Measurements from ENCODE around the gene TMEM81. TPM values are rescaled to one million over a fixed set of nuclear protein-coding genes. Genes with fewer than 3 reads are reported as not detected.

TMEM81 gene
- total RNA-seq, 1 experiment from 2014 or later: 4.3 TPM

DNA sequence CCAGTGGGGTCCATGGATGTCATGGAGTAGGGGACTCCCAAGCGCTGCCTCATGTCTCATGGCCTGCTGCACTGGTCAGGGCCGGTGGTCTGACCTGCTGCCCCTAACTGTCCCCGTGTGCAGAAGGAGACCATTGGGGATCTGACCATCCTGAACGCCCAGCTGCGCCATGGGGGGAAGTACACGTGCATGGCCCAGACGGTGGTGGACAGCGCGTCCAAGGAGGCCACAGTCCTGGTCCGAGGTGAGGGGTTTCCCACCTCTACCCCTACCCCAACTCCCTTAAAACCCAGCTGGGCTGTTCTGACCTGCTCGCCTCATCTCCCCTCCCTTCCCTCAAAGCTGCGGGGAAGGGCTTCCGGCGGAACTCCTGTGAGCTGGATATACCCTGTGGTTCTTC is 18.6 kb downstream of the TMEM81 start:
- H3K4me3 ChIP-seq (ENCODE audit: low read depth, low read length): no peak overlapping the region
- H3K36me3 ChIP-seq (ENCODE audit: control insufficient read depth, insufficient read depth, low read length): no peaks in the 10 kb centered on the region
- Mint-ChIP-seq H3K36me3 (ENCODE audit: insufficient read depth, unreplicated experiment) (no peaks in the 10 kb centered on the region), H3K4me3 (ENCODE audit: unreplicated experiment) (no peak overlapping the region), H3K27me3 (ENCODE audit: insufficient read depth, unreplicated experiment) (peaks cover 2% of the 10 kb centered on the region), H3K27ac (ENCODE audit: unreplicated experiment) (no peak overlapping the region), H3K9me3 (ENCODE audit: unreplicated experiment) (no peaks in the 10 kb centered on the region), H3K4me1 (ENCODE audit: low read depth, unreplicated experiment) (no peaks in the 10 kb centered on the region)
- BruUV-seq (replicated peaks): no TSS peak
- intact Hi-C loops (cut with micrococcal nuclease; ENCODE audit: unreplicated experiment): no loop called here
- CTCF ChIA-PET: interaction anchor here (0.9 to 1.0 kb wide), 2 partner anchors 66 to 190 kb away, joined by 4 to 5 read pairs; no protein-coding TSS in a partner anchor
- DNase-seq: no peak
- POLR2A ChIA-PET: no interaction called here
- no peaks in the 10 kb centered on the region for H3K9me3 ChIP-seq
- H3K4me1 ChIP-seq: no peaks in the 10 kb centered on the region
- no peaks in the 10 kb centered on the region for H3K27me3 ChIP-seq (replicated peaks; ENCODE audit: control insufficient read depth, insufficient read depth, low read length)
- TF ChIP-seq CTCF (IDR thresholded peaks at IDR 0.05; ENCODE audit: insufficient read depth in 1 of 2, low read depth in 1 of 2, low read length in 1 of 2, severe bottlenecking in 1 of 2, unreplicated experiment in 1 of 2): no peak

GRCh38 chr1:205064741-205065316 is 19.4 kb downstream of the TMEM81 start:
- no peak for TF ChIP-seq CTCF (IDR thresholded peaks at IDR 0.05; ENCODE audit: insufficient read depth in 1 of 2, low read depth in 1 of 2, low read length in 1 of 2, severe bottlenecking in 1 of 2, unreplicated experiment in 1 of 2)
- no peaks in the 10 kb centered on the region for H3K36me3 Mint-ChIP-seq (ENCODE audit: insufficient read depth, unreplicated experiment)
- no peaks in the 10 kb centered on the region for H3K36me3 ChIP-seq (ENCODE audit: control insufficient read depth, insufficient read depth, low read length)
- H3K27ac Mint-ChIP-seq (ENCODE audit: unreplicated experiment): no peak overlapping the region
- H3K27me3 Mint-ChIP-seq (ENCODE audit: insufficient read depth, unreplicated experiment): peaks cover 2% of the 10 kb centered on the region
- no TSS peak for BruUV-seq (replicated peaks)
- H3K4me3 ChIP-seq (ENCODE audit: low read depth, low read length): no peak overlapping the region
- no peak overlapping the region for H3K4me3 Mint-ChIP-seq (ENCODE audit: unreplicated experiment)
- intact Hi-C loops (cut with micrococcal nuclease; ENCODE audit: unreplicated experiment): no loop called here
- H3K27me3 ChIP-seq (replicated peaks; ENCODE audit: control insufficient read depth, insufficient read depth, low read length): no peaks in the 10 kb centered on the region
- ChIA-PET CTCF (no interaction called here), POLR2A (no interaction called here)
- DNase-seq: no peak
- peaks cover 5% of the 10 kb centered on the region; the same call in 1 of the 2 replicates for H3K4me1 ChIP-seq
- no peaks in the 10 kb centered on the region for H3K9me3 ChIP-seq
- no peaks in the 10 kb centered on the region for H3K9me3 Mint-ChIP-seq (ENCODE audit: unreplicated experiment)
- H3K4me1 Mint-ChIP-seq (ENCODE audit: low read depth, unreplicated experiment): no peaks in the 10 kb centered on the region

GRCh38 chr1:205064301-205064700 is 20.0 kb downstream of the TMEM81 start:
- Mint-ChIP-seq H3K36me3 (ENCODE audit: insufficient read depth, unreplicated experiment) (no peaks in the 10 kb centered on the region), H3K27me3 (ENCODE audit: insufficient read depth, unreplicated experiment) (peaks cover 2% of the 10 kb centered on the region), H3K27ac (ENCODE audit: unreplicated experiment) (no peak overlapping the region), H3K4me1 (ENCODE audit: low read depth, unreplicated experiment) (no peaks in the 10 kb centered on the region), H3K4me3 (ENCODE audit: unreplicated experiment) (no peak overlapping the region), H3K9me3 (ENCODE audit: unreplicated experiment) (no peaks in the 10 kb centered on the region)
- intact Hi-C loops (cut with micrococcal nuclease; ENCODE audit: unreplicated experiment): no loop called here
- no TSS peak for BruUV-seq (replicated peaks)
- H3K36me3 ChIP-seq (ENCODE audit: control insufficient read depth, insufficient read depth, low read length): no peaks in the 10 kb centered on the region; the same call in 1 of the 2 replicates
- no peak overlapping the region for H3K4me3 ChIP-seq (ENCODE audit: low read depth, low read length)
- POLR2A ChIA-PET: no interaction called here
- no peak for TF ChIP-seq CTCF (IDR thresholded peaks at IDR 0.05; ENCODE audit: insufficient read depth in 1 of 2, low read depth in 1 of 2, low read length in 1 of 2, severe bottlenecking in 1 of 2, unreplicated experiment in 1 of 2)
- H3K4me1 ChIP-seq: peaks cover 6% of the 10 kb centered on the region; the same call in 1 of the 2 replicates
- CTCF ChIA-PET: interaction anchor here (0.6 to 0.9 kb wide), 2 partner anchors 75 to 257 kb away, joined by 3 to 4 read pairs; no protein-coding TSS in a partner anchor
- H3K9me3 ChIP-seq: no peaks in the 10 kb centered on the region
- no peaks in the 10 kb centered on the region for H3K27me3 ChIP-seq (replicated peaks; ENCODE audit: control insufficient read depth, insufficient read depth, low read length)
- DNase-seq: no peak
